ENCODE results near the gene SPNS2. TPM values are rescaled to one million over a fixed set of nuclear protein-coding genes. Genes with fewer than 3 reads are reported as not detected.

The SPNS2 gene
- polyA plus RNA-seq, 1 of the 3 experiments (the other 2 are of a cell fraction) = 0.08 TPM

DNA sequence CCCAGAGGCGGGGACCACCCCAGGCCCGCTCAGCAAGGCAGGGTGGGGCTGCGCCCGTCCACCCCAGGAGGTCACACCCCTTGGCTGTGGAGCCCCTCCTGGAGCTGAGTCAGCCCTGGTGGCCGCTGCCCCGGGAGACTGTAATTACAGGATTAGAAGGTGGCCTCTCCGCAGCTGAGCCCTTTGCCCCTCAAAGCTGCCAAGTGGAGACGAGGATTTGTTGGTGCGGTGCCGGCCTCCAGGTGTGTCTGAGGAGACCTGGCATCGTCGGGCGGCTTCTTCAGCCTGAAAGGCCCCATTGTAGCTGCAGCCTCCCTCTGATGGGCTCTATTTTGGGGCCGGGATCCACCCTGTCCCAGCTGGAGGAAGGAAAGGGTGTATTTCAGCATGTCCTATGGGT, 22.7 kb upstream of the SPNS2 start:
- ChIA-PET CTCF (interaction anchor here (0.7 to 1.3 kb wide), 4 partner anchors 54 to 150 kb away, joined by 3 to 4 read pairs (median 3); no protein-coding TSS in a partner anchor), POLR2A (interaction anchor here (1.3 kb wide), 1 partner anchor 79 kb away, joined by 4 read pairs; the partner anchor contains the start of gene MYBBP1A)
- Histone ChIP-seq H3K27ac (ENCODE audit: low read depth in 2 of 2, low read length in 1 of 2) (no peak overlapping the region), H4K20me1 (ENCODE audit: insufficient read depth) (no peaks in the 10 kb centered on the region), H3K9me2 (no peaks in the 10 kb centered on the region), H3K36me3 (replicated peaks in 1 of 2; ENCODE audit: control insufficient read depth in 1 of 2, insufficient read depth in 2 of 2, low read length in 1 of 2) (no peaks in the 10 kb centered on the region), H3F3A (replicated peaks; ENCODE audit: insufficient read depth) (no peaks in the 10 kb centered on the region), H3K79me2 (ENCODE audit: insufficient read depth) (no peaks in the 10 kb centered on the region), H3K4me1 (ENCODE audit: control insufficient read depth in 1 of 2, insufficient read depth in 2 of 2, low read depth in 1 of 2, low read length in 1 of 2) (peaks cover 0 to 24% of the 10 kb centered on the region in 2 experiments; a peak in 1 of 4 replicates), H3K27me3 (ENCODE audit: insufficient read depth) (no peaks in the 10 kb centered on the region), H3K4me3 (ENCODE audit: low read depth in 2 of 2, low read length in 1 of 2) (no peak overlapping the region), H3K9ac (no peak overlapping the region), H3K9me3 (no peaks in the 10 kb centered on the region), H3K4me2 (no peak overlapping the region), H2AFZ (ENCODE audit: low read depth) (no peak overlapping the region)
- TF ChIP-seq, protein P1, sequence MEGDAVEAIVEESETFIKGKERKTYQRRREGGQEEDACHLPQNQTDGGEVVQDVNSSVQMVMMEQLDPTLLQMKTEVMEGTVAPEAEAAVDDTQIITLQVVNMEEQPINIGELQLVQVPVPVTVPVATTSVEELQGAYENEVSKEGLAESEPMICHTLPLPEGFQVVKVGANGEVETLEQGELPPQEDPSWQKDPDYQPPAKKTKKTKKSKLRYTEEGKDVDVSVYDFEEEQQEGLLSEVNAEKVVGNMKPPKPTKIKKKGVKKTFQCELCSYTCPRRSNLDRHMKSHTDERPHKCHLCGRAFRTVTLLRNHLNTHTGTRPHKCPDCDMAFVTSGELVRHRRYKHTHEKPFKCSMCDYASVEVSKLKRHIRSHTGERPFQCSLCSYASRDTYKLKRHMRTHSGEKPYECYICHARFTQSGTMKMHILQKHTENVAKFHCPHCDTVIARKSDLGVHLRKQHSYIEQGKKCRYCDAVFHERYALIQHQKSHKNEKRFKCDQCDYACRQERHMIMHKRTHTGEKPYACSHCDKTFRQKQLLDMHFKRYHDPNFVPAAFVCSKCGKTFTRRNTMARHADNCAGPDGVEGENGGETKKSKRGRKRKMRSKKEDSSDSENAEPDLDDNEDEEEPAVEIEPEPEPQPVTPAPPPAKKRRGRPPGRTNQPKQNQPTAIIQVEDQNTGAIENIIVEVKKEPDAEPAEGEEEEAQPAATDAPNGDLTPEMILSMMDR (IDR thresholded peaks at IDR 0.05) = no peak
- TF ChIP-seq, protein P2, sequence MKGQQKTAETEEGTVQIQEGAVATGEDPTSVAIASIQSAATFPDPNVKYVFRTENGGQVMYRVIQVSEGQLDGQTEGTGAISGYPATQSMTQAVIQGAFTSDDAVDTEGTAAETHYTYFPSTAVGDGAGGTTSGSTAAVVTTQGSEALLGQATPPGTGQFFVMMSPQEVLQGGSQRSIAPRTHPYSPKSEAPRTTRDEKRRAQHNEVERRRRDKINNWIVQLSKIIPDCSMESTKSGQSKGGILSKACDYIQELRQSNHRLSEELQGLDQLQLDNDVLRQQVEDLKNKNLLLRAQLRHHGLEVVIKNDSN (IDR thresholded peaks at IDR 0.05; ENCODE audit: borderline replicate concordance, low read depth) = no peak
- TF ChIP-seq SIN3A (IDR thresholded peaks at IDR 0.05; ENCODE audit: borderline replicate concordance, low read depth, low read length) = no peak
- no peak for TF ChIP-seq SMC3 (IDR thresholded peaks at IDR 0.05; ENCODE audit: low read depth, low read length)
- TF ChIP-seq, protein P3, sequence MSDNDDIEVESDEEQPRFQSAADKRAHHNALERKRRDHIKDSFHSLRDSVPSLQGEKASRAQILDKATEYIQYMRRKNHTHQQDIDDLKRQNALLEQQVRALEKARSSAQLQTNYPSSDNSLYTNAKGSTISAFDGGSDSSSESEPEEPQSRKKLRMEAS (IDR thresholded peaks at IDR 0.05; ENCODE audit: low read depth) = no peak
- TF ChIP-seq EZH2phosphoT487 (IDR thresholded peaks at IDR 0.05; ENCODE audit: borderline replicate concordance, low read depth) = no peak
- no peak for TF ChIP-seq MXI1 (IDR thresholded peaks at IDR 0.05; ENCODE audit: low read depth, low read length)
- TF ChIP-seq JUND (IDR thresholded peaks at IDR 0.05) = no peak
- TF ChIP-seq EP300 (IDR thresholded peaks at IDR 0.05; ENCODE audit: borderline replicate concordance in 1 of 2, low read depth in 1 of 2, low read length in 1 of 2) = no peak
- TF ChIP-seq, protein P4, sequence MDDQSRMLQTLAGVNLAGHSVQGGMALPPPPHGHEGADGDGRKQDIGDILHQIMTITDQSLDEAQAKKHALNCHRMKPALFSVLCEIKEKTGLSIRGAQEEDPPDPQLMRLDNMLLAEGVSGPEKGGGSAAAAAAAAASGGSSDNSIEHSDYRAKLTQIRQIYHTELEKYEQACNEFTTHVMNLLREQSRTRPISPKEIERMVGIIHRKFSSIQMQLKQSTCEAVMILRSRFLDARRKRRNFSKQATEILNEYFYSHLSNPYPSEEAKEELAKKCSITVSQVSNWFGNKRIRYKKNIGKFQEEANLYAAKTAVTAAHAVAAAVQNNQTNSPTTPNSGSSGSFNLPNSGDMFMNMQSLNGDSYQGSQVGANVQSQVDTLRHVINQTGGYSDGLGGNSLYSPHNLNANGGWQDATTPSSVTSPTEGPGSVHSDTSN (IDR thresholded peaks at IDR 0.05) = no peak
- TF ChIP-seq, protein P5, sequence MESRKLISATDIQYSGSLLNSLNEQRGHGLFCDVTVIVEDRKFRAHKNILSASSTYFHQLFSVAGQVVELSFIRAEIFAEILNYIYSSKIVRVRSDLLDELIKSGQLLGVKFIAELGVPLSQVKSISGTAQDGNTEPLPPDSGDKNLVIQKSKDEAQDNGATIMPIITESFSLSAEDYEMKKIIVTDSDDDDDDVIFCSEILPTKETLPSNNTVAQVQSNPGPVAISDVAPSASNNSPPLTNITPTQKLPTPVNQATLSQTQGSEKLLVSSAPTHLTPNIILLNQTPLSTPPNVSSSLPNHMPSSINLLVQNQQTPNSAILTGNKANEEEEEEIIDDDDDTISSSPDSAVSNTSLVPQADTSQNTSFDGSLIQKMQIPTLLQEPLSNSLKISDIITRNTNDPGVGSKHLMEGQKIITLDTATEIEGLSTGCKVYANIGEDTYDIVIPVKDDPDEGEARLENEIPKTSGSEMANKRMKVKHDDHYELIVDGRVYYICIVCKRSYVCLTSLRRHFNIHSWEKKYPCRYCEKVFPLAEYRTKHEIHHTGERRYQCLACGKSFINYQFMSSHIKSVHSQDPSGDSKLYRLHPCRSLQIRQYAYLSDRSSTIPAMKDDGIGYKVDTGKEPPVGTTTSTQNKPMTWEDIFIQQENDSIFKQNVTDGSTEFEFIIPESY (IDR thresholded peaks at IDR 0.05; ENCODE audit: borderline replicate concordance, low read depth) = no peak
- TF ChIP-seq NRF1 (IDR thresholded peaks at IDR 0.05; ENCODE audit: low read depth, low read length) = no peak
- TF ChIP-seq, protein P6, sequence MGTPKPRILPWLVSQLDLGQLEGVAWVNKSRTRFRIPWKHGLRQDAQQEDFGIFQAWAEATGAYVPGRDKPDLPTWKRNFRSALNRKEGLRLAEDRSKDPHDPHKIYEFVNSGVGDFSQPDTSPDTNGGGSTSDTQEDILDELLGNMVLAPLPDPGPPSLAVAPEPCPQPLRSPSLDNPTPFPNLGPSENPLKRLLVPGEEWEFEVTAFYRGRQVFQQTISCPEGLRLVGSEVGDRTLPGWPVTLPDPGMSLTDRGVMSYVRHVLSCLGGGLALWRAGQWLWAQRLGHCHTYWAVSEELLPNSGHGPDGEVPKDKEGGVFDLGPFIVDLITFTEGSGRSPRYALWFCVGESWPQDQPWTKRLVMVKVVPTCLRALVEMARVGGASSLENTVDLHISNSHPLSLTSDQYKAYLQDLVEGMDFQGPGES (IDR thresholded peaks at IDR 0.05; ENCODE audit: low read depth, low read length) = no peak
- no peak for TF ChIP-seq ELF1 (IDR thresholded peaks at IDR 0.05)
- TF ChIP-seq RXRA (IDR thresholded peaks at IDR 0.05; ENCODE audit: borderline replicate concordance, low read depth) = no peak
- TF ChIP-seq TAF1 (IDR thresholded peaks at IDR 0.05; ENCODE audit: borderline replicate concordance, low read depth, low read length) = no peak
- TF ChIP-seq GABPA (IDR thresholded peaks at IDR 0.05; ENCODE audit: low read depth) = no peak
- TF ChIP-seq FOXJ3 (CRISPR knock-in tag; IDR thresholded peaks at IDR 0.05) = no peak
- 83% methylated on average over 11 of the region's 14 CpGs for WGBS (ENCODE audit: low lambda C conversion rate)
- no peak for DNase-seq

All from SK-N-SH (cell line).